GM12878 (cell line): ENCODE results near the gene GRK1. TPM values are rescaled to one million over a fixed set of nuclear protein-coding genes. Genes with fewer than 3 reads are reported as not detected.

ENCODE experiments used
- ATAC-seq: fragments of 200-7000 bp; cut with Tn5 transposase; 3 replicates; pipeline ENCODE4 v1.9.1; 2020; ENCODE audit warnings: mild to moderate bottlenecking, moderate library complexity
- BruUV-seq: library from RNA; stranded (reverse); fragments of 400-500 nt; replicated peaks from 2 replicates; lab custom pipeline; 2021; lab: Mats Ljungman, UMichigan
- CTCF ChIA-PET: fragments of 300-600 bp; sonication (Branson Sonifier 250); formaldehyde crosslinking; extraction: SDS; loops from one replicate; lab custom pipeline; 2021; ENCODE audit warnings: inconsistent platforms; lab: Yijun Ruan, JAX
- POLR2A ChIA-PET: fragments of 350-600 bp; formaldehyde crosslinking; extraction: SDS; loops from one replicate; lab custom pipeline; 2021; ENCODE audit warnings: inconsistent platforms; lab: Charles Lee
- RAD21 ChIA-PET: fragments of 300-600 bp; sonication (Branson Sonifier 250); formaldehyde crosslinking; loops from one replicate; lab custom pipeline; 2023; ENCODE audit warnings: antibody characterized with exemption; ENCODE audit not compliant: unreplicated experiment; lab: Charles Lee
- SMC1A ChIA-PET: fragments of 300-600 bp; sonication (Branson Sonifier 250); formaldehyde crosslinking; loops from one replicate; lab custom pipeline; 2023; ENCODE audit not compliant: unreplicated experiment, uncharacterized antibody; lab: Charles Lee
- DNase-seq: peaks from one replicate; pipeline ENCODE4 v3.0.0-alpha.2; 2011; ENCODE audit warnings: low read depth, low spot score
- FAIRE-seq: peaks from 3 replicates; lab custom pipeline; 2011; peaks lifted over from hg19 to GRCh38; lab: Jason Lieb, UNC
- H2AFZ ChIP-seq: 2 replicates; pipeline ENCODE4 v1.6.0; 2011; ENCODE audit warnings: low read depth, low read length, control low read depth; ENCODE audit not compliant: control insufficient read depth
- H3K27ac ChIP-seq: 2 replicates; pipeline ENCODE4 v1.5.1; 2011; ENCODE audit warnings: control low read depth; ENCODE audit not compliant: control insufficient read depth, insufficient read depth
- H3K27me3 ChIP-seq, 2 experiments: replicated peaks in 1 of 2; 2 replicates each; pipeline versions ENCODE4 v1.6.0 to v1.6.1; 2011; ENCODE audit warnings: low read length in 1 of 2; ENCODE audit not compliant: control insufficient read depth in 2 of 2, insufficient read depth in 2 of 2
- H3K36me3 ChIP-seq, 2 experiments: 2 replicates each; pipeline ENCODE4 v1.5.1; 2011; ENCODE audit warnings: low read length in 1 of 2; ENCODE audit not compliant: control insufficient read depth in 2 of 2, insufficient read depth in 2 of 2
- H3K4me1 ChIP-seq: 2 replicates; pipeline ENCODE4 v1.6.1; 2011; ENCODE audit warnings: mild to moderate bottlenecking, low read length, moderate library complexity, mixed read lengths; ENCODE audit not compliant: control insufficient read depth, insufficient read depth
- H3K4me2 ChIP-seq: 2 replicates; pipeline ENCODE4 v1.6.0; 2011; ENCODE audit warnings: control low read depth; ENCODE audit not compliant: control insufficient read depth, insufficient read depth
- H3K4me3 ChIP-seq: fragments of 200-600 bp; sonication (generic); 2 replicates; pipeline ENCODE4 v1.5.1; 2016
- H3K79me2 ChIP-seq: 2 replicates; pipeline ENCODE4 v1.6.0; 2011; ENCODE audit warnings: low read length; ENCODE audit not compliant: control insufficient read depth, insufficient read depth
- H3K9ac ChIP-seq: 2 replicates; pipeline ENCODE4 v1.8.0; 2011; ENCODE audit warnings: low read length, control low read depth, mixed read lengths; ENCODE audit not compliant: control insufficient read depth, insufficient read depth
- H3K9me3 ChIP-seq: replicated peaks from 3 replicates; pipeline ENCODE4 v1.5.1; 2011; ENCODE audit warnings: mild to moderate bottlenecking, low read length; ENCODE audit not compliant: control insufficient read depth, insufficient read depth
- H4K20me1 ChIP-seq: 2 replicates; pipeline ENCODE4 v1.6.0; 2011; ENCODE audit not compliant: control insufficient read depth, insufficient read depth
- ATF2 ChIP-seq: IDR thresholded peaks from 2 replicates; pipeline ENCODE4 v1.6.1; 2012; ENCODE audit warnings: low read length, inconsistent platforms
- CBX5 ChIP-seq: sonication (generic); IDR thresholded peaks from 2 replicates; pipeline ENCODE4 v1.6.1; 2016; ENCODE audit warnings: low read depth, moderate library complexity, mild to moderate bottlenecking, inconsistent platforms
- DPF2 ChIP-seq: fragments of 450-650 bp; IDR thresholded peaks from 2 replicates; pipeline ENCODE4 v1.6.1; 2017; ENCODE audit warnings: mild to moderate bottlenecking
- WRNIP1 ChIP-seq: IDR thresholded peaks from 2 replicates; pipeline ENCODE4 v1.6.1; 2011; ENCODE audit warnings: low read depth, low read length, improper control_type of control experiment, borderline replicate concordance
- ZNF217 ChIP-seq: fragments of 450-650 bp; IDR thresholded peaks from 2 replicates; pipeline ENCODE4 v1.6.1; 2017; ENCODE audit warnings: antibody characterized with exemption, mild to moderate bottlenecking
- ZNF592 ChIP-seq: fragments of 450-650 bp; IDR thresholded peaks from 2 replicates; pipeline ENCODE4 v1.6.1; 2017; ENCODE audit warnings: mild to moderate bottlenecking, moderate library complexity
- WGBS: methylation state at CpG from one replicate; pipeline ENCODE4 v1.1.6; 2016; ENCODE audit warnings: low lambda C conversion rate; ENCODE audit not compliant: insufficient replicate concordance, insufficient coverage; ENCODE audit errors: missing lambda C conversion rate; 5-methylcytosine and 5-hydroxymethylcytosine counted together
- in situ Hi-C: fragments of 300-500 bp; cut with MboI; formaldehyde crosslinking; loops from 9 replicates; pipeline ENCODE4 v1.14.3; 2018; ENCODE audit warnings: mixed read lengths
- intact Hi-C: fragments of 100-400 bp; cut with micrococcal nuclease; formaldehyde crosslinking; loops from one replicate; pipeline ENCODE4 v1.14.2; 2022; ENCODE audit not compliant: unreplicated experiment
- polyA plus RNA-seq, 11 experiments: library from polyadenylated mRNA; depleted of rRNA in 4 of 11; unstranded in 6 of 11; stranded (reverse) in 5 of 11; fragments of >200 nt; fragmentation: Nextera tagmentation in 4 of 11; fragmentation: Illumina TruSeq in 1 of 11; extraction: Ambion mirVana in 4 of 11; extraction: Trizol in 1 of 11; gene quantifications; 1 replicate in 1 of 11; 2 replicates in 10 of 11; pipeline versions ENCODE4 v1.2.1 to v1.2.3, GENCODE V29; 2011 to 2016; ENCODE audit warnings: inconsistent platforms in 2 of 11, missing spikeins in 2 of 11, low read depth in 1 of 11
- total RNA-seq, 4 experiments: library from RNA; depleted of rRNA in 3 of 4; stranded (reverse); fragments of >200 nt in 3 of 4; fragmentation: Illumina TruSeq in 1 of 4; extraction: Trizol in 1 of 4; gene quantifications; 2 replicates each; pipeline versions ENCODE4 v1.2.1 to v1.2.3, GENCODE V29; 2013 to 2021

GRK1 gene
- total and polyA plus RNA-seq, 10 of the 15 experiments (the other 5 are each of a cell fraction or from before 2014, with no cell fraction given), result under 0.01 to 0.04 TPM; not detected in 8

- H3K4me1 ChIP-seq, result no peaks in the 10 kb centered on the region
- no peaks in the 10 kb centered on the region for H3K36me3 ChIP-seq
- H3K9ac ChIP-seq, result no peak overlapping the region
- no peak for TF ChIP-seq ZNF592
- no peak for TF ChIP-seq CBX5
- TF ChIP-seq ATF2, result no peak
- TF ChIP-seq DPF2, result no peak
- TF ChIP-seq WRNIP1, result no peak
- TF ChIP-seq ZNF217, result no peak
- H4K20me1 ChIP-seq, result no peaks in the 10 kb centered on the region
- ChIA-PET POLR2A (interaction anchor here (0.6 kb wide), 1 partner anchor 317 kb away, joined by 4 read pairs; no protein-coding TSS in a partner anchor), SMC1A (no interaction called here), CTCF (no interaction called here), RAD21 (no interaction called here)
- 62% methylated on average over 21 of the region's 24 CpGs for WGBS
- in situ Hi-C loops (no loop called here), intact Hi-C loops (no loop called here)
- H3K27me3 ChIP-seq, result no peaks in the 10 kb centered on the region
- no TSS peak for BruUV-seq
- no peaks in the 10 kb centered on the region for H3K9me3 ChIP-seq
- FAIRE-seq (no peak), DNase-seq (no peak), ATAC-seq (no peak)
- H3K79me2 ChIP-seq, result no peaks in the 10 kb centered on the region
- no peak overlapping the region for H2AFZ ChIP-seq
- no peak overlapping the region for H3K27ac ChIP-seq
- no peak overlapping the region for H3K4me3 ChIP-seq
- no peak overlapping the region for H3K4me2 ChIP-seq
These were observed 14.4 kb upstream of the GRK1 start for GRCh38 chr13:113652404-113653263.
